H9 (cell line): Measurements from ENCODE around the gene TTC23. TPM values are rescaled to one million over a fixed set of nuclear protein-coding genes. Genes with fewer than 3 reads are reported as not detected.

Experiments
- DNase-seq: peaks from one replicate; pipeline ENCODE4 v3.0.0-alpha.2; 2017
- H2AFZ ChIP-seq: one replicate; pipeline ENCODE4 v1.6.1; 2013; ENCODE audit warnings: mild to moderate bottlenecking, low read length, control low read depth, moderate library complexity
- H2AK5ac ChIP-seq: 2 replicates; pipeline ENCODE4 v1.6.1; 2013; ENCODE audit warnings: low read length, control low read depth, mixed read lengths; ENCODE audit not compliant: insufficient read length
- H2BK120ac ChIP-seq: one replicate; pipeline ENCODE4 v1.6.1; 2013; ENCODE audit warnings: low read depth, mild to moderate bottlenecking, low read length, control low read depth, inconsistent platforms; ENCODE audit not compliant: poor library complexity, severe bottlenecking
- H2BK12ac ChIP-seq: 2 replicates; pipeline ENCODE4 v1.6.1; 2013; ENCODE audit warnings: low read length, control low read depth, mixed read lengths, low read depth; ENCODE audit not compliant: insufficient read length
- H2BK15ac ChIP-seq: 2 replicates; pipeline ENCODE4 v1.6.1; 2013; ENCODE audit warnings: low read depth, low read length, control low read depth
- H2BK20ac ChIP-seq: one replicate; pipeline ENCODE4 v1.6.1; 2013; ENCODE audit warnings: low read depth, mild to moderate bottlenecking, low read length, control low read depth, inconsistent platforms; ENCODE audit not compliant: poor library complexity, severe bottlenecking
- H2BK5ac ChIP-seq: 2 replicates; pipeline ENCODE4 v1.6.1; 2013; ENCODE audit warnings: low read length, control low read depth, mixed read lengths; ENCODE audit not compliant: insufficient read length
- H3K14ac ChIP-seq: 2 replicates; pipeline ENCODE4 v1.6.1; 2013; ENCODE audit warnings: low read length, control low read depth; ENCODE audit not compliant: insufficient read depth
- H3K18ac ChIP-seq: 2 replicates; pipeline ENCODE4 v1.6.1; 2013; ENCODE audit warnings: low read depth, mild to moderate bottlenecking, mixed read lengths, low read length, control low read depth; ENCODE audit not compliant: insufficient read length
- H3K23ac ChIP-seq: 2 replicates; pipeline ENCODE4 v1.6.1; 2013; ENCODE audit warnings: low read length, control low read depth, mixed read lengths, low read depth; ENCODE audit not compliant: insufficient read length
- H3K23me2 ChIP-seq: 2 replicates; pipeline ENCODE4 v1.6.1; 2013; ENCODE audit warnings: low read depth, mild to moderate bottlenecking, mixed read lengths, low read length, control low read depth; ENCODE audit not compliant: insufficient read length, poor library complexity, severe bottlenecking
- H3K27ac ChIP-seq: 2 replicates; pipeline ENCODE4 v1.5.1; 2013; ENCODE audit warnings: low read length, control low read depth, mixed read lengths, low read depth; ENCODE audit not compliant: insufficient read length
- H3K27me3 ChIP-seq: 2 replicates; pipeline ENCODE4 v1.6.1; 2013; ENCODE audit warnings: low read length, control low read depth, inconsistent platforms; ENCODE audit not compliant: insufficient read depth
- H3K4ac ChIP-seq: 2 replicates; pipeline ENCODE4 v1.6.1; 2013; ENCODE audit warnings: low read depth, mild to moderate bottlenecking, control low read depth, inconsistent platforms, low read length, moderate library complexity
- H3K4me1 ChIP-seq: 2 replicates; pipeline ENCODE4 v1.6.1; 2013; ENCODE audit warnings: low read length, control low read depth, inconsistent platforms; ENCODE audit not compliant: insufficient read depth
- H3K4me2 ChIP-seq: 2 replicates; pipeline ENCODE4 v1.6.1; 2013; ENCODE audit warnings: low read length, control low read depth, mixed read lengths; ENCODE audit not compliant: insufficient read length, insufficient read depth
- H3K56ac ChIP-seq: 2 replicates; pipeline ENCODE4 v1.6.1; 2013; ENCODE audit warnings: low read depth, mild to moderate bottlenecking, mixed read lengths, low read length, control low read depth; ENCODE audit not compliant: insufficient read length
- H3K79me1 ChIP-seq: 2 replicates; pipeline ENCODE4 v1.6.1; 2013; ENCODE audit warnings: low read depth, mild to moderate bottlenecking, moderate library complexity, low read length, control low read depth, inconsistent platforms; ENCODE audit not compliant: insufficient read depth, poor library complexity, severe bottlenecking
- H3K79me2 ChIP-seq: 2 replicates; pipeline ENCODE4 v1.6.1; 2013; ENCODE audit warnings: low read length, control low read depth, inconsistent platforms; ENCODE audit not compliant: insufficient read depth
- H3K9ac ChIP-seq: 2 replicates; pipeline ENCODE4 v1.6.1; 2013; ENCODE audit warnings: low read length, control low read depth, mixed read lengths; ENCODE audit not compliant: insufficient read length; ENCODE audit errors: extremely low read depth
- H3K9me3 ChIP-seq: one replicate; pipeline ENCODE4 v1.6.1; 2013; ENCODE audit warnings: low read depth, low read length, inconsistent platforms; ENCODE audit not compliant: control insufficient read depth
- H3T11ph ChIP-seq: one replicate; pipeline ENCODE4 v1.6.1; 2013; ENCODE audit warnings: mild to moderate bottlenecking, low read length, control low read depth, inconsistent platforms
- H4K20me1 ChIP-seq: one replicate; pipeline ENCODE4 v1.6.1; 2013; ENCODE audit not compliant: control insufficient read depth, insufficient read length, insufficient read depth
- H4K5ac ChIP-seq: 2 replicates; pipeline ENCODE4 v1.6.1; 2013; ENCODE audit warnings: low read depth, mild to moderate bottlenecking, mixed read lengths, low read length, control low read depth; ENCODE audit not compliant: insufficient read length
- H4K8ac ChIP-seq: replicated peaks from 2 replicates; pipeline ENCODE4 v1.6.1; 2013; ENCODE audit warnings: low read length, control low read depth, mixed read lengths, low read depth; ENCODE audit not compliant: insufficient read length
- H4K91ac ChIP-seq: 2 replicates; pipeline ENCODE4 v1.6.1; 2013; ENCODE audit warnings: low read depth, mild to moderate bottlenecking, moderate library complexity, mixed read lengths, low read length, control low read depth; ENCODE audit not compliant: insufficient read length
- H3K27ac Mint-ChIP-seq, 3 experiments: 2 replicates in 2 of 3; 3 replicates in 1 of 3; pipeline ENCODE4 v1.8.0; 2020 to 2021; ENCODE audit warnings: mixed read lengths in 3 of 3, mild to moderate bottlenecking in 1 of 3, moderate library complexity in 1 of 3
- H3K27me3 Mint-ChIP-seq: 2 replicates; pipeline ENCODE4 v1.8.0; 2021; ENCODE audit warnings: low read depth, mild to moderate bottlenecking, moderate library complexity, mixed read lengths
- H3K36me3 Mint-ChIP-seq, 3 experiments: 2 replicates in 2 of 3; 3 replicates in 1 of 3; pipeline ENCODE4 v1.8.0; 2020 to 2021; ENCODE audit warnings: low read depth in 3 of 3, mixed read lengths in 3 of 3; ENCODE audit not compliant: insufficient read depth in 1 of 3
- H3K4me1 Mint-ChIP-seq, 2 experiments: 2 replicates each; pipeline ENCODE4 v1.8.0; 2020; ENCODE audit warnings: mixed read lengths in 2 of 2
- H3K4me3 Mint-ChIP-seq, 2 experiments: 2 replicates in 1 of 2; 3 replicates in 1 of 2; pipeline ENCODE4 v1.8.0; 2020 to 2021; ENCODE audit warnings: mild to moderate bottlenecking in 2 of 2, mixed read lengths in 2 of 2, moderate library complexity in 1 of 2
- H3K9me3 Mint-ChIP-seq, 2 experiments: 2 replicates in 1 of 2; 3 replicates in 1 of 2; pipeline ENCODE4 v1.8.0; 2020; ENCODE audit warnings: mild to moderate bottlenecking in 2 of 2, mixed read lengths in 2 of 2, moderate library complexity in 1 of 2
- WGBS: extraction: QIAGEN DNeasy Blood & Tissue Kit; methylation state at CpG from one replicate; pipeline ENCODE4 v1.1.7; 2013; ENCODE audit warnings: missing lambda C conversion rate, low lambda C conversion rate, mixed read lengths; ENCODE audit not compliant: insufficient read length; ENCODE audit errors: extremely low coverage; 5-methylcytosine and 5-hydroxymethylcytosine counted together
- total RNA-seq: library from RNA; stranded (reverse); gene quantifications from 2 replicates; pipeline ENCODE4 v1.2.1, GENCODE V29; 2021
- TF ChIP-seq, protein P1 (sequence below): fragments of 200-600 bp; sonication (generic); conservative IDR thresholded peaks from 3 replicates; pipeline ENCODE4 v1.8.0; 2021; ENCODE audit warnings: antibody characterized with exemption, mild to moderate bottlenecking

Gene TTC23
- total RNA-seq, 1 experiment from 2014 or later = 14.3 TPM

DNA sequence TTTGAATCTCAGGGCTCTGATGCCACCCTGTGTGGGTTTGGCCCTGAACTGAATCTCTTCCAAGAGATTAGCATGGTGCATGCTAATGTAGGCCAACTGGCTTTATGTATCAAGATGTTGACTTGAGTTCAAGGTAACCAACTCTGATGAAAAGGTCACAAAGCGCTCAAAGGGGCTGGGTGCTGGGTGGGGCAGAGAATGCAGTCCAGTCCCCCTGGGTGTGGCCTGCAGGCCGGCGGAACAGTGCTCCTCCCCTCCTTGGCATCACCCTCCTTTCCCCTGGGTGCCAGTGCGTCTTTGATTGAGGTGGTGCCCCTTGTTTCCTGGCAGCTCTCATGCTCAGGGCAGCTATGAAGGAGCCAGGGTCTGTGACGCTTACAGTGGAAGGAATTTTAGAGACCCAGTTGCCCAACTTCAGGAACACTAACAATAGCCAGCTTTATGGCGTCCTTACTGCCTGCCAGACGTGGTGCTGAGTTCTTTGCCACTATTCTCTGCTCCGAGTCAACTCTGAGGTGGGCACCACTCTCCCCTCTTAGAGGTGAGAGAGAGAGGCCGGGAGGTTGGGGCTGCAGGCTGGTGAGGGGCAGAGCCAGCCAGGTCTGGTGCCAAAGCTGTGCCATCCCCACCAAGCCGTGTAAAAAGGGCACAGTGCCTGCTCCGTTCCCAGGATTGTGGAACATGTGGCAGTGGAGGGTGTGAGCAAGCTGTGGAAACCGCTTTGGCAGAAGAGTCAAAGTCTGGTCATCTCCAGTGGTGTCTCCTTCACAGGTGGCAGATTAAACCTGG, 134.7 kb downstream of the TTC23 start:
- Histone ChIP-seq H3K18ac (no peak overlapping the region), H3K79me2 (no peaks in the 10 kb centered on the region), H2AK5ac (no peak overlapping the region), H2BK12ac (no peak overlapping the region), H3T11ph (no peak overlapping the region), H3K4me1 (no peaks in the 10 kb centered on the region), H2AFZ (no peak overlapping the region), H2BK15ac (no peak overlapping the region), H3K4ac (no peak overlapping the region), H3K27ac (no peak overlapping the region), H2BK5ac (no peak overlapping the region), H3K27me3 (no peaks in the 10 kb centered on the region; the same call in 1 of the 2 replicates), H3K14ac (no peak overlapping the region), H3K56ac (no peak overlapping the region), H3K4me2 (no peak overlapping the region), H3K79me1 (no peaks in the 10 kb centered on the region), H3K9ac (no peak overlapping the region), H4K8ac (no peak overlapping the region), H2BK120ac (no peak overlapping the region), H3K23me2 (no peaks in the 10 kb centered on the region), H3K23ac (no peak overlapping the region), H4K20me1 (no peaks in the 10 kb centered on the region), H4K91ac (no peak overlapping the region), H2BK20ac (no peak overlapping the region), H3K9me3 (no peaks in the 10 kb centered on the region), H4K5ac (no peak overlapping the region)
- TF ChIP-seq, protein P1, sequence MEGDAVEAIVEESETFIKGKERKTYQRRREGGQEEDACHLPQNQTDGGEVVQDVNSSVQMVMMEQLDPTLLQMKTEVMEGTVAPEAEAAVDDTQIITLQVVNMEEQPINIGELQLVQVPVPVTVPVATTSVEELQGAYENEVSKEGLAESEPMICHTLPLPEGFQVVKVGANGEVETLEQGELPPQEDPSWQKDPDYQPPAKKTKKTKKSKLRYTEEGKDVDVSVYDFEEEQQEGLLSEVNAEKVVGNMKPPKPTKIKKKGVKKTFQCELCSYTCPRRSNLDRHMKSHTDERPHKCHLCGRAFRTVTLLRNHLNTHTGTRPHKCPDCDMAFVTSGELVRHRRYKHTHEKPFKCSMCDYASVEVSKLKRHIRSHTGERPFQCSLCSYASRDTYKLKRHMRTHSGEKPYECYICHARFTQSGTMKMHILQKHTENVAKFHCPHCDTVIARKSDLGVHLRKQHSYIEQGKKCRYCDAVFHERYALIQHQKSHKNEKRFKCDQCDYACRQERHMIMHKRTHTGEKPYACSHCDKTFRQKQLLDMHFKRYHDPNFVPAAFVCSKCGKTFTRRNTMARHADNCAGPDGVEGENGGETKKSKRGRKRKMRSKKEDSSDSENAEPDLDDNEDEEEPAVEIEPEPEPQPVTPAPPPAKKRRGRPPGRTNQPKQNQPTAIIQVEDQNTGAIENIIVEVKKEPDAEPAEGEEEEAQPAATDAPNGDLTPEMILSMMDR = no peak
- Mint-ChIP-seq H3K27ac (no peak overlapping the region; a peak in 1 of 7 replicates), H3K4me3 (no peak overlapping the region), H3K4me1 (no peaks in the 10 kb centered on the region), H3K9me3 (no peaks in the 10 kb centered on the region), H3K27me3 (no peaks in the 10 kb centered on the region; the same call in 1 of the 2 replicates), H3K36me3 (peaks cover 0 to 10% (median 5%) of the 10 kb centered on the region in 3 experiments; a peak in 5 of 7 replicates)
- no CpG with 5 or more reads among the region's 12 CpGs for WGBS
- no peak for DNase-seq
